ENCODE data around the gene C4orf46. TPM values are rescaled to one million over a fixed set of nuclear protein-coding genes. Genes with fewer than 3 reads are reported as not detected.

The C4orf46 gene
- total RNA-seq, 2 experiments from 2014 or later: 2.6 to 3.1 TPM

GRCh38 chr4:158682066-158682465, 10.4 kb upstream of the C4orf46 start:
- no peak for TF ChIP-seq CTCF (IDR thresholded peaks at IDR 0.05)
- no peaks in the 10 kb centered on the region for H3K9me3 Mint-ChIP-seq

GRCh38 chr4:158681629-158682028, 9.9 kb upstream of the C4orf46 start:
- TF ChIP-seq CTCF (IDR thresholded peaks at IDR 0.05): no peak
- no peaks in the 10 kb centered on the region for H3K9me3 ChIP-seq (ENCODE audit: control insufficient read depth in 1 of 2, insufficient read depth in 1 of 2, low read length in 2 of 2)
- H3K4me3 ChIP-seq (ENCODE audit: low read length): no peak overlapping the region
- POLR2A ChIA-PET: no interaction called here
- no peak overlapping the region for H3K27ac Mint-ChIP-seq
- intact Hi-C loops (cut with DNase I, micrococcal nuclease): no loop called here
- peaks cover 5% of the 10 kb centered on the region for H3K36me3 ChIP-seq (ENCODE audit: insufficient read depth, low read length)
- H3K4me3 Mint-ChIP-seq: no peak overlapping the region
- no peaks in the 10 kb centered on the region for H3K27me3 ChIP-seq (ENCODE audit: control insufficient read depth in 1 of 2, insufficient read depth in 2 of 2, low read length in 2 of 2)
- H3K4me1 Mint-ChIP-seq (ENCODE audit: low read depth): no peaks in the 10 kb centered on the region
- CTCF ChIA-PET: no interaction called here
- no peaks in the 10 kb centered on the region for H3K27me3 Mint-ChIP-seq
- no peak overlapping the region for H3K27ac ChIP-seq (ENCODE audit: low read depth in 1 of 2, low read length in 2 of 2)
- peaks cover 35% of the 10 kb centered on the region for H3K36me3 Mint-ChIP-seq (ENCODE audit: low read depth)
- no peak for ATAC-seq (ENCODE audit: poor library complexity)
- H3K9me3 Mint-ChIP-seq: no peaks in the 10 kb centered on the region
- H3K4me1 ChIP-seq (ENCODE audit: insufficient read depth, low read length): no peaks in the 10 kb centered on the region
- no peak for DNase-seq

More at GRCh38 chr4:158682066-158682465, 10.4 kb upstream of the C4orf46 start:
- Mint-ChIP-seq H3K36me3 (ENCODE audit: low read depth) (peaks cover 39% of the 10 kb centered on the region), H3K4me1 (ENCODE audit: low read depth) (no peaks in the 10 kb centered on the region), H3K27ac (no peak overlapping the region), H3K4me3 (no peak overlapping the region), H3K27me3 (no peaks in the 10 kb centered on the region)
- ChIA-PET POLR2A (no interaction called here), CTCF (no interaction called here)
- Histone ChIP-seq H3K27me3 (ENCODE audit: control insufficient read depth in 1 of 2, insufficient read depth in 2 of 2, low read length in 2 of 2) (no peaks in the 10 kb centered on the region), H3K9me3 (ENCODE audit: control insufficient read depth in 1 of 2, insufficient read depth in 1 of 2, low read length in 2 of 2) (no peaks in the 10 kb centered on the region), H3K4me3 (ENCODE audit: low read length) (no peak overlapping the region), H3K36me3 (ENCODE audit: insufficient read depth, low read length) (peaks cover 5% of the 10 kb centered on the region), H3K27ac (ENCODE audit: low read depth in 1 of 2, low read length in 2 of 2) (no peak overlapping the region), H3K4me1 (ENCODE audit: insufficient read depth, low read length) (no peaks in the 10 kb centered on the region)
- intact Hi-C loops (cut with DNase I, micrococcal nuclease): no loop called here
- ATAC-seq (ENCODE audit: poor library complexity) (no peak), DNase-seq (no peak)

- no peak for ATAC-seq (ENCODE audit: poor library complexity)
Measured at GRCh38 chr4:158678767-158679166, 7.1 kb upstream of the C4orf46 start.

More at GRCh38 chr4:158678767-158679166, 7.1 kb upstream of the C4orf46 start:
- Histone ChIP-seq H3K4me1 (ENCODE audit: insufficient read depth, low read length) (no peaks in the 10 kb centered on the region), H3K36me3 (ENCODE audit: insufficient read depth, low read length) (no peaks in the 10 kb centered on the region), H3K9me3 (ENCODE audit: control insufficient read depth in 1 of 2, insufficient read depth in 1 of 2, low read length in 2 of 2) (no peaks in the 10 kb centered on the region), H3K4me3 (ENCODE audit: low read length) (no peak overlapping the region), H3K27ac (ENCODE audit: low read depth in 1 of 2, low read length in 2 of 2) (no peak overlapping the region), H3K27me3 (ENCODE audit: control insufficient read depth in 1 of 2, insufficient read depth in 2 of 2, low read length in 2 of 2) (no peaks in the 10 kb centered on the region)
- ChIA-PET POLR2A (interaction anchor here (1.2 kb wide), 1 partner anchor 45 kb away, joined by 4 read pairs; the partner anchor contains the start of gene PPID), CTCF (no interaction called here)
- no peaks in the 10 kb centered on the region for H3K9me3 Mint-ChIP-seq
- H3K4me3 Mint-ChIP-seq: no peak overlapping the region
- TF ChIP-seq CTCF (IDR thresholded peaks at IDR 0.05): no peak
- H3K4me1 Mint-ChIP-seq (ENCODE audit: low read depth): no peaks in the 10 kb centered on the region
- no peak overlapping the region for H3K27ac Mint-ChIP-seq
- DNase-seq: no peak
- H3K36me3 Mint-ChIP-seq (ENCODE audit: low read depth): peaks cover 21% of the 10 kb centered on the region
- intact Hi-C loops (cut with DNase I, micrococcal nuclease): no loop called here
- H3K27me3 Mint-ChIP-seq: no peaks in the 10 kb centered on the region
